Measurements from ENCODE around the gene PGLYRP1. TPM values are rescaled to one million over a fixed set of nuclear protein-coding genes. Genes with fewer than 3 reads are reported as not detected.

The PGLYRP1 gene
- total and polyA plus RNA-seq, 2 of the 13 experiments (the other 11 are each of a cell fraction or from before 2014, with no cell fraction given), result not detected

DNA sequence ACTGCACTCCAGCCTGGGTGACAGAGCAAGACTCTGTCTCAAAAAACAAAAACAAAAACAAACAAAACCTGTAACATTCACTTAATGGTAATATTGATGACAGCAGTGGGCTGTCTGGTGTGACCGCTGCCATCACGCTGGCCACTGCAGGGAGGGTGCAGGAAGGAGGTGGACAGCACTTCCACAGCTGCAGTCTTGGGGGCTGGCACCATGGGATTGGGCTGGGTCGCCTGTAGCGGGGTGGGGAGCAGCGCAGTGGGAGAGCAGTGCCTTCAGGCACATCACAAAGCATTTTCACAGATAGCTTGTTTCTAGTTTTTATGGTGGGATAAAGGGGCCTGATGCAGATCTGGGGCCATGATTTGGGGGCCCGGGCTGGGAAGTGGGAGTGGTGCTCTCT, 12.7 kb upstream of the PGLYRP1 start:
- no peak for ATAC-seq
- CTCF ChIA-PET (ENCODE audit: low intra/inter-chr PET ratio, low total read pairs), result no interaction called here

More for the DNA sequence above, 12.7 kb upstream of the PGLYRP1 start:
- no TSS peak for BruUV-seq (replicated peaks)
- H3K9me3 ChIP-seq (ENCODE audit: low read length), result no peaks in the 10 kb centered on the region
- H4K20me1 ChIP-seq (ENCODE audit: insufficient read depth, low read length), result no peaks in the 10 kb centered on the region
- no peaks in the 10 kb centered on the region for H3K36me3 ChIP-seq (replicated peaks in 1 of 2; ENCODE audit: control insufficient read depth in 1 of 2, insufficient read depth in 2 of 2, low read length in 2 of 2)
- H3K27ac ChIP-seq (ENCODE audit: extremely low read length, insufficient read depth, low read length), result no peak overlapping the region
- no peak overlapping the region for H3K9ac ChIP-seq (ENCODE audit: insufficient read depth, low read depth, low read length)
- DNase-seq (ENCODE audit: low spot score) (no peak), FAIRE-seq (no peak)
- intact Hi-C loops (cut with micrococcal nuclease; ENCODE audit: unreplicated experiment), result no loop called here
- H3K4me2 ChIP-seq (ENCODE audit: low read depth, low read length), result no peak overlapping the region
- H3K4me1 ChIP-seq (ENCODE audit: insufficient read depth, low read length), result peaks cover 22% of the 10 kb centered on the region
- POLR2A ChIA-PET, result no interaction called here
- no peak overlapping the region for H2AFZ ChIP-seq (ENCODE audit: low read length)
- WGBS (ENCODE audit: low lambda C conversion rate), result 10% methylated on average over 2 of the region's 6 CpGs
- no peaks in the 10 kb centered on the region for H3K79me2 ChIP-seq (ENCODE audit: insufficient read depth, low read length)
- H3K27me3 ChIP-seq (ENCODE audit: control insufficient read depth in 1 of 2, insufficient read depth in 2 of 2, low read length in 2 of 2), result no peaks in the 10 kb centered on the region
- H3K4me3 ChIP-seq (replicated peaks in 1 of 3; ENCODE audit: insufficient read depth in 1 of 3, low read depth in 2 of 3, low read length in 3 of 3), result no peak overlapping the region
- TF ChIP-seq ZNF432 (CRISPR knock-in tag; IDR thresholded peaks at IDR 0.05; ENCODE audit: borderline replicate concordance), result no peak
- no peak for TF ChIP-seq GATAD1 (CRISPR knock-in tag; IDR thresholded peaks at IDR 0.05)
- no peak for TF ChIP-seq ZSCAN22 (CRISPR knock-in tag; IDR thresholded peaks at IDR 0.05)
- TF ChIP-seq, protein P1, sequence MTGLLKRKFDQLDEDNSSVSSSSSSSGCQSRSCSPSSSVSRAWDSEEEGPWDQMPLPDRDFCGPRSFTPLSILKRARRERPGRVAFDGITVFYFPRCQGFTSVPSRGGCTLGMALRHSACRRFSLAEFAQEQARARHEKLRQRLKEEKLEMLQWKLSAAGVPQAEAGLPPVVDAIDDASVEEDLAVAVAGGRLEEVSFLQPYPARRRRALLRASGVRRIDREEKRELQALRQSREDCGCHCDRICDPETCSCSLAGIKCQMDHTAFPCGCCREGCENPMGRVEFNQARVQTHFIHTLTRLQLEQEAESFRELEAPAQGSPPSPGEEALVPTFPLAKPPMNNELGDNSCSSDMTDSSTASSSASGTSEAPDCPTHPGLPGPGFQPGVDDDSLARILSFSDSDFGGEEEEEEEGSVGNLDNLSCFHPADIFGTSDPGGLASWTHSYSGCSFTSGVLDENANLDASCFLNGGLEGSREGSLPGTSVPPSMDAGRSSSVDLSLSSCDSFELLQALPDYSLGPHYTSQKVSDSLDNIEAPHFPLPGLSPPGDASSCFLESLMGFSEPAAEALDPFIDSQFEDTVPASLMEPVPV (CRISPR knock-in tag; IDR thresholded peaks at IDR 0.05), result no peak
- no peak for TF ChIP-seq GTF3A (CRISPR knock-in tag; conservative IDR thresholded peaks at IDR 0.05)
- no peak for TF ChIP-seq THYN1 (CRISPR knock-in tag; IDR thresholded peaks at IDR 0.05; ENCODE audit: borderline replicate concordance, low read depth)
- no peak for TF ChIP-seq MLLT10 (CRISPR knock-in tag; IDR thresholded peaks at IDR 0.05)
- no peak for TF ChIP-seq PPARG (CRISPR knock-in tag; conservative IDR thresholded peaks at IDR 0.05)
- no peak for TF ChIP-seq NCOR1 (IDR thresholded peaks at IDR 0.05; ENCODE audit: borderline replicate concordance, low read length)
- no peak for TF ChIP-seq MIER3 (CRISPR knock-in tag; IDR thresholded peaks at IDR 0.05; ENCODE audit: borderline replicate concordance)
- no peak for TF ChIP-seq ETV5 (CRISPR knock-in tag; IDR thresholded peaks at IDR 0.05; ENCODE audit: borderline replicate concordance)
- TF ChIP-seq, protein P2, sequence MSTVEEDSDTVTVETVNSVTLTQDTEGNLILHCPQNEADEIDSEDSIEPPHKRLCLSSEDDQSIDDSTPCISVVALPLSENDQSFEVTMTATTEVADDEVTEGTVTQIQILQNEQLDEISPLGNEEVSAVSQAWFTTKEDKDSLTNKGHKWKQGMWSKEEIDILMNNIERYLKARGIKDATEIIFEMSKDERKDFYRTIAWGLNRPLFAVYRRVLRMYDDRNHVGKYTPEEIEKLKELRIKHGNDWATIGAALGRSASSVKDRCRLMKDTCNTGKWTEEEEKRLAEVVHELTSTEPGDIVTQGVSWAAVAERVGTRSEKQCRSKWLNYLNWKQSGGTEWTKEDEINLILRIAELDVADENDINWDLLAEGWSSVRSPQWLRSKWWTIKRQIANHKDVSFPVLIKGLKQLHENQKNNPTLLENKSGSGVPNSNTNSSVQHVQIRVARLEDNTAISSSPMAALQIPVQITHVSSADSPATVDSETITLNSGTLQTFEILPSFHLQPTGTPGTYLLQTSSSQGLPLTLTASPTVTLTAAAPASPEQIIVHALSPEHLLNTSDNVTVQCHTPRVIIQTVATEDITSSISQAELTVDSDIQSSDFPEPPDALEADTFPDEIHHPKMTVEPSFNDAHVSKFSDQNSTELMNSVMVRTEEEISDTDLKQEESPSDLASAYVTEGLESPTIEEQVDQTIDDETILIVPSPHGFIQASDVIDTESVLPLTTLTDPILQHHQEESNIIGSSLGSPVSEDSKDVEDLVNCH (CRISPR knock-in tag; IDR thresholded peaks at IDR 0.05), result no peak
- no peak for TF ChIP-seq HNF1A (IDR thresholded peaks at IDR 0.05; ENCODE audit: low read depth)
- TF ChIP-seq HNF1A (CRISPR knock-in tag; IDR thresholded peaks at IDR 0.05; ENCODE audit: borderline replicate concordance), result no peak
- in situ Hi-C loops (cut with HindIII; ENCODE audit: extremely low pct_ligation_motif_present, low pct_unique_long_range_greater_than_20kb), result no loop called here

Data from HepG2 (cell line).